Ramos (cell line): Measurements from ENCODE around the gene NEK1.

Experiments
- in situ Hi-C: fragments of 300-500 bp; cut with MboI; formaldehyde crosslinking; loops from one replicate; pipeline ENCODE4 v1.14.3; 2022; ENCODE audit warnings: low sequenced_read_pairs; ENCODE audit not compliant: unreplicated experiment

The NEK1 gene

DNA sequence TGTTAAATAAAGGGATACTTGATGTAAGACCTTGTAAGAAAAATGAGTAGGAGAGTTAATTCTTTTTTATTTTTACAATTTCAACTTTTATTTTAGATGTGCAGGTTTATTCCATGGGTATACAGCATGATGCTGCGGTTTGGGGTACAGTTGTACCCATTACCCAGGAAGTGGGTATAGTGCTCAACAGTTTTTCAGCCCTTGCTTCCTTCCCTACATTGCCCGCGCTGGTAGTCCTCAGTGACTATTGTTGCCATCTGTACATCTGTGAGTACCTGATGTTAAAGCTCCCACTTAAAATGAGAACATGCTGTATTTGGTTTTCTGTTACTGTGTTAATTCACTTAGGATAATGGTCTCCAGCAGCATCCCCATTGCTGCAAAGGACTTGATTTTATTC, 17.7 kb upstream of the NEK1 start:
- in situ Hi-C loops, result no loop called here

DNA sequence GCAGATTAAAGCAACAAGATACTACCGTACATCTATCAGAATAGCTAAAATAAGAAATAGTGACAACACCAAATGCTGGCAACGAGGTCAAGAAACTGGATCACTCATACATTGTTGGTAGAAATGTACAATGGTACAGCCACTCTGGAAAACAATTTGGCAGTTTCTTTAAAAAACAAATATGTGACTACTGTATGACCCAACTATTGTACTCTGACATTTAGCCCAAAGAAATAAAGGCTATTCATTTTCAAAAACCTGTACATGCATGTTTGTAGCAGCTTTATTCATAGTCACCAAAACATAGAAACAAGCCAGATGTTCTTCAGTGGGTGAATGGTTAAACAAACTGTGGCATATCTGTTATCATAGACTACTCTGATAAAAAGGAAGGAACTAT, 16.2 kb upstream of the NEK1 start:
- in situ Hi-C loops, result no loop called here

DNA sequence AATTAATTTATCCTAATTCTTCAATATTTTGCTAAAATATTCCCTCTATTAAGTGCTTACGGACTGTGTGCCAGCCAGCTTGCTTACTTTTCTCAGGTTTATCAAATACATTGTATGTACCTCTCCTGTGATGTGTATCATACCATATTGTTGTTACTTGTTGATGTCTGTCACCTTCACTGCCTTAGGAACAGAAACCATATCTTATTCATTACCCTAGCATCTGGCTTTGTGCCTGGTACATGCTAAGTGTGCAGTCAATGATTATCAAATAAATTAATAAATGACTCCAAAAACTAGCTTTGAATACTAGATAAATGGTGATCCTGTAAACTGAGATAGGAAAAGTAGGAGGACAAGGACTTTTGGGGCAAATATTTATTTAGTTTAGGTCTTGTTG, 14.9 kb upstream of the NEK1 start:
- in situ Hi-C loops, result no loop called here

DNA sequence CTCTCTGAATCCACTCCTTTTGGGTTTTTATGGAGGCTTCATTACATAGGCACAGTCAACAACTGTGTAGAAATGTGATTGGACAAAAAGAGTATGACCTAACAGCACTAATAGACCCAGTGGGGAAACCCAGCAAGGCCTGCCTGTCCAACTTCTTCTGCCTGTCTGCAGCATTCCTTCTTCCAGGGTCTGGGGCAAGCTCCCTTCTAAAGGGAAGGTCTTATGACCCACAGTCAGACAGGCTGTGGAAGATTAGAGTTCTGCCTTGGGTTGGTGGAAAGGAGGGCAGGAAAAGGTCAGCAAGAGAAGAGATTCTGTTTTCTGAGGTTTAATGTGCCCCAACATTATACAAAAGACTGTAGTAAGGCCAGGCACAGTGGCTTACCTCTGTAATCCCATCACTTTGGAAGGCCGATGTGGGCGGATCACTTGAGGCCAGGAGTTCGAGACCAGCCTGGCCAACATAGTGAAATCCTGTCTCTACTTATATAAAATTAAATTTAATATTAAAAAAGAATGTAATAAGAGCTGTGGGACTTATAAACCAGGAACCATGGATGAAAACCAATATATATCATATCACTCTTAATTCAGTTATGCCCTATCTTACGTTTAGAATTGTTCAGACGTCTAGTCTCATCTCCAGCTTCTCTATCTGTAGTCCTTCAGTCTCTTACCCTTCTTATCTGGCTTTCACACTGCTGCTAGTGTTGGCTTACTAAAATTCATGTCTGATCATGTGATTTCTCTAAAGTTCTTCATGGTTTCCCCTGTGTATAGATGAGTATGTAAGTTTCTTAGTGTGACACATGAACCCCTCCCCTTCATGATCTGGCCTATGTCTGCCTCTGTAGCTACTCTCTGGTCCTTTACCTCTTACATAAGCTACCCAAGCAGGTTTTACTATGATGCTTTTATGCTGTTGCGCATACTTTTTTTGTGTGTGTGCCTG, 14.2 kb upstream of the NEK1 start:
- in situ Hi-C loops, result no loop called here

DNA sequence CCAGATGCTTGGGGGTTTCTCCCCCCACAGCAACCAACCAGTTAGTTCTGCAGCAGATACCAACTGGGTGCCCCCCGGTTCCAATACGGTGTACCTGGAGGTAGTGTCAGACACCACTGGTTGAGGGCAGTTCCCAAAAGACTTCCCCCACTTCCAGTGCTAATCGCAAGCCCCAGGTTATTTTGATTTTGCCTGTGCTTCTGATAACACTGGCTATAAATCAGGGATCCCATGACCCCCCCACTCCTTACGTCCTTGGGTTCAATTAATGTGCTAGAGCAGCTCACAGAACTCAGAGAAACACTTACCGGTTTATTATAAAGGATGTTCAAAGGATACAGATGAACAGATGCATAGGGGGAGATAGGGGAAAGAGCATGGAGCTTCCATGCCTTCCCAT, 13.5 kb upstream of the NEK1 start:
- in situ Hi-C loops, result no loop called here

DNA sequence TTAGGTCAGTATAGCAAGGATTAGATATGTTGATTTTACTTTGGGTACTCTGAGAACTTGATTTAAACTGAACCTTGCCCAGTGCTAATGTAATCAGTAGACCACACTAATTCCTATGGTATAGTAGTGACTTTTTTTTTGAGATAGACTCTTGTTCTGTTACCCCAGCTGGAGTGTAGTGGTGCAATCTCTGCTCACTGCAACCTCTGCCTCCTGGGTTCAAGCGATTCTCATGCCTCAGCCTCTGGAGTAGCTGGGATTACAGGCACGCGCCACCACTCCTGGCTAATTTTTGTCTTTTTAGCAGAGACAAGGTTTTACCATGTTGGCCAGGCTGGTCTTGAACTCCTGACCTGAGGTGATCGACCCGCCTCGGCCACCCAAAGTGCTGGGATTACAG, 11.6 kb upstream of the NEK1 start:
- in situ Hi-C loops, result loop anchor here (25.0 kb wide), 1 partner anchor 413 kb away; the partner anchor contains the start of gene MFAP3L

DNA sequence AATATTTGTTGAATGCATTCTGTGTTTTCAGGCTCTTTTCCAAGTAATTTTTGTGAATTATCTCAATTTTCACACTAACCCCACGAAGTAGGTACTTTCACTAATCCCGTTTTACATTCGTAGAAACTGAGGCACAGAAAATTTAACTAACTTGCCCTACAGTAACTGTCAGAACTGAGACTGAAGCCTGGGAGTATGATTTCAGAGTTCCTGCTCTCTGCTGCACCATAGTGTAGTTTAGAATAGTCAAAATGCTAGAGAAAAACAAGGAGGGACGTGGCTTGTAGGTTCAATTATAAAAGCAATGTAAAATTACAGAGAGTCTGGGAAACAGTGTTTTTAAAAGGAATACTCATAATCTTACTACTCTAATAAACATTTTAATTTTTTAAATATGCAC, 10.2 kb upstream of the NEK1 start:
- in situ Hi-C loops, result loop anchor here (25.0 kb wide), 1 partner anchor 415 kb away; the partner anchor contains the start of gene MFAP3L

DNA sequence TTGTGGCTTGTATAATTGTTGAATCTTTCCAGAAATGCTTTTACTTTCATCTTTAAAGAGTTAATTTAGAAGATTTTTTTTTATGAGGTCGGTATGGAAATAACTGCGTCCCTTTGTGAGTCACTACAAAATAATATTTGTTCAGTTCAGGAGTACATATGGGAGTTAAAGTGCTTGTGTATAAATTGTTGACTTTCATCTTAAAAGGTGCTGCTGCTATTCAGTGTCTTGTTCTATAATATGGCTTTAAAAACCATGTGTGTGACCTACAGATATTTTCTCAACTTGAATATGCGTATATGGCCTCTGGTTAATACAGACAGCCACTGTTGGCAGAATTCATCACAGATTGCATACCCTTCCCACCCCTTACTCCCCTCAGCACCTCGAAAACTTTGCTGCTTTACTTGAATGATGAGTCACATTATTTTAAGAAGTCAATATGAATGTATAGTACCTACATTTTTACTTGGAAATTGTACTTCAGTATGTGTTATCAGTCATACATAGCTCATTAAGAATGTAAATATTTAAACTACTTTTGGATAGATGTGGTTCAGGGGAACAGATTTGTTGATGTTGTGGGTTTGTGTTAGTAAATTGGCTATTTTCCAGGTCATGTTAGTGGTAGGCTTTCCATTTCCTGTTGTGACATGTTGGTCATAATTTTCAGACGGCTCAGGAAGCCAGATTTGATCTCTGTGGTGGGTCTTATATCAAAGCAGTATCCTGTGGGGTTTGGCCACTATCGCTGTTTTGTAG, 9.5 kb upstream of the NEK1 start:
- in situ Hi-C loops, result loop anchor here (25.0 kb wide), 1 partner anchor 415 kb away; the partner anchor contains the start of gene MFAP3L

DNA sequence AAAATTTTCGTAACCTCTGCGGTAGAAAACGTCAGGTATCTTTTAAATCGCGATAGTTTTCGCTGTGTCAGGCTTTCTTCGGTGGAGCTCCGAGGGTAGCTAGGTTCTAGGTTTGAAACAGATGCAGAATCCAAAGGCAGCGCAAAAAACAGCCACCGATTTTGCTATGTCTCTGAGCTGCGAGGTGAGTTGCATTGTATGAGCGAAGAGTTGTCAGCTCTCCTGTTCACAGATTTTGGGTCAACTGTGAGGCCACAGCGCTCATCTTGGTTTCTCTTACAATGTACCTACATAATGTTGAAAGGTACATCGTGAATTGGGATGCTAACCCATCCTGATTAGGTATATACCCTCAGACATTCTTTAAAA, 8.5 kb upstream of the NEK1 start:
- in situ Hi-C loops, result loop anchor here (25.0 kb wide), 1 partner anchor 416 kb away; the partner anchor contains the start of gene MFAP3L

DNA sequence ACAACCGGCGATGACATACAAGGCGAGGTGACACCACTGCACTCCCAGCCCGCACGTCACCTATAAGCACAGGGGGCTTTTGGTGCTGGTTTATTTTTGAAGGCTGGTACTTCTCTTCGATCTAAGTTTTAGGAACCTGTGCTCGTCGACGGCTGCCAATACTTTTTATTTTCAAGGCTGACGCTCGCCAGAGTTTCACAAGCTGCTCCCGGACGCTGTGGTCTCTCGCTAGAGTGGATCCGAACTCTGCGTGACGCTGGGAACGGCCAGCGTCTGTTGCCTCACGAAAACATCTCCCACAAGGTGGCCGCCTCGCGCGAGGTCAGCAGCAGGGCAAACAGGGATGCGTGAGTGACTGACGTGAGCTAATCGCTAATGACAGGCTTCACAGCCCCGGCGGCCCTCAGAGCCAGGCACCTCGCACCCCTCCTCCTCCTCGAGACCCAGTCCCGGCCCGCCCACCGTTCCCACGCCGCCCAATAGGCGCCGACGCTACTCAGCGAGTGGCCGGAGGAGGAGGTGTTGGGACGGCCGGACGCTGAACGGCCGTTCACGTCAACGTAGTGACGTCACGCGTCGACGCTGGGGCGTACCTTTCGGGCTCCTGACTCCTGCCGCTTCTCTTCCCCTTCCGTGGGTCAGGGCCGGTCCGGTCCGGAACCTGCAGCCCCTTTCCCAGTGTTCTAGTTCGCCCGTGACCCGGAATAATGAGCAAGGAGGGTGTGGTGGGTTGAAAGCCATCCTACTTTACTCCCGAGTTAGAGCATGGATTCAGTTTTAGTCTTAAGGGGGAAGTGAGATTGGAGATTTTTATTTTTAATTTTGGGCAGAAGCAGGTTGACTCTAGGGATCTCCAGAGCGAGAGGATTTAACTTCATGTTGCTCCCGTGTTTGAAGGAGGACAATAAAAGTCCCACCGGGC, 7.8 kb upstream of the NEK1 start, which contains the start of gene CLCN3:
Gene CLCN3 (plus strand): TSS at position 621 of the 922 bp plus-strand sequence. CDS start 15,351 bp downstream, outside the sequence.
- in situ Hi-C loops, result loop anchor here (25.0 kb wide), 1 partner anchor 417 kb away; the partner anchor contains the start of gene MFAP3L

DNA sequence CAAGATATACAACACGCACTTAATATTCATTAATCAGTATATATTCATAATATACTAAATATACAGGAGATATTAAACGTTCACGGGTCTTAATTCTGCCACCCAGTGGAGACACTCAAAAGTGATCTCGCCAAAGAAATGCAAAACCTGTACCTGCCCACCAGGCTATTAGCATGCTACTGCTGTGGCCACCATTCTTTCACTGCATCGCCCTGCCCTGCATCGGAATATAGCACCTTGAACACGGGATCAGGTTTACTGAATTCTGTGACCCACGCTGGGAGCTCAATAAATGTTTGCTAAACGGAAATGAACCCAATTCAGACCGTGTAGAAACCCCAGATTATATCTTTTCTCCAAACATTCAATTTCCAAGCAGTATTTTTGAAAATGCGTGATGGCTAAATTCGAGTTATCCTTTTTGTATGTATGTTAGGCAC, 7.2 kb upstream of the NEK1 start:
- in situ Hi-C loops, result loop anchor here (25.0 kb wide), 1 partner anchor 418 kb away; the partner anchor contains the start of gene MFAP3L

DNA sequence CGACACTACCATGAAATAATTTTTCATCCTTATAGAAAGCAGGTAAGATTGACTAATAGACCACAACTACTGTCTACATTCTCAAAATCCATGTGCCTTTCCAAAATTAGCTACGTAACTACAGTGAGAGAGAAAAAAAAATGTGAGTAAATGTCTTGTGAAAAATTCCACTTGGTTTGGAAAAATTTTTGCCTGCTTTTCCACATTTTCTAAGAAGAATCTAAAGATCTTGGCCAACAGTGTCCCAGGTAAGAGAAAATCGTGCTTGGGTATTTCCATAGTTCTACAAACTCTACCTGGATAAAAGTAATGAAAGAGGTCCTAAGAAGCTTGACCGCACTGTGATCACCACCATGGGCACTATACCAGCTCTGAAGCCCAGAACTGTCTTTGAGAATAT, 6.6 kb upstream of the NEK1 start:
- in situ Hi-C loops, result loop anchor here (25.0 kb wide), 1 partner anchor 418 kb away; the partner anchor contains the start of gene MFAP3L

DNA sequence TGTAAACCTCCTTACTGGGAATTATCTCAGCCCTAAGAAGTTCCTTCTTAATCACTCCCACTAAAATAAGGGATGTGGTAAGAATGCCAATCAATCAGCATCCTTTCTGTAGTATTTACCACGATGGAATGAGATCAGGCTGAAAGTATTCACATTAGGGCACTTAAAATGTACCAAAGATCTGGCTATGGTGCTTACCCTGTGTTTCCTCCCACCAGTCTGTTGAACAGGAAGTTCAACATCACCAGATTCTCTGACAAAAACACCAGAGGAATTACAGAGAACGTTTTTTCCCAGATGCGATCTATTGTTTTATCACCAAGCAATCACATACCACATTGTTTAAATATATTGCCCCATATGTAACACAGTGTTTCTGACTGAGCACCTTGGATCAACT, 5.9 kb upstream of the NEK1 start:
- in situ Hi-C loops, result loop anchor here (25.0 kb wide), 1 partner anchor 419 kb away; the partner anchor contains the start of gene MFAP3L

DNA sequence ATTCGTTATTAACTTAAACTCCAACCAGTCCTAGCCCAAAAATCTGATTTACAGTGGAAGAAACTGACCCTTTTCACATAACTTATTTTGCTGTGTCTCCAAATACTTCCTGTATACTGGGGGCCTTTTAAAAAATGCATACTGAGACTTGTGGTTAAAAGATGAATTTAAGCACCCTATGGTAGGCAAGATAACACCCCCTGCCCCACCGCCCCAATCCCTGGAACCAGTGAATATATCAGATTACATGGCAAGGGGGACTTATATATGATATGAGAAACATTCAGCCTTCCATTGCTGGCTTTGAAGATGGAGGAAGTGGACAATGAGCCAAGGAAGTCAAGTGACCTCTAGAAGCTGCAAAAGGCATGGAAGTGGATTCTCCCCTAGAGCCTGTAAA, 4.9 kb upstream of the NEK1 start:
- in situ Hi-C loops, result loop anchor here (25.0 kb wide), 1 partner anchor 420 kb away; the partner anchor contains the start of gene MFAP3L

DNA sequence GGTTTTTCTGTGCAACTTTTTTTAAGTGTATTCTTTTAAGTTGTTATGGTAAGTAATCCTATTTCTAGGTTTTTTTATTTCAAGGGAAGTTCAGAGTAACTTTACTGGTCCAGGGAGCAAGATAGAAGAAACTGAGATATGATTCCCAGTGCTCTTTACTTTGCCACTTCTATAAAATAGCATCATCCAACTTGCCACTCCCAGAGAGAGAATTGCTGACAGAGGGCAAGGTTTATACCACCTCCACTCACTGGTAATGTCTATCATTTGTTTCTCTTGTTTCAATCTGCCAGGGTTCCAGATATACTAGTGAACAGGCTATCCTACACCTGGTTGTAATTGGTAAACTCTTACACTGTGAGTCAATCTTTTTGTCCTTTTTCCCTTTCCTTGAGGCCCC, 4.5 kb upstream of the NEK1 start:
- in situ Hi-C loops, result loop anchor here (25.0 kb wide), 1 partner anchor 420 kb away; the partner anchor contains the start of gene MFAP3L

DNA sequence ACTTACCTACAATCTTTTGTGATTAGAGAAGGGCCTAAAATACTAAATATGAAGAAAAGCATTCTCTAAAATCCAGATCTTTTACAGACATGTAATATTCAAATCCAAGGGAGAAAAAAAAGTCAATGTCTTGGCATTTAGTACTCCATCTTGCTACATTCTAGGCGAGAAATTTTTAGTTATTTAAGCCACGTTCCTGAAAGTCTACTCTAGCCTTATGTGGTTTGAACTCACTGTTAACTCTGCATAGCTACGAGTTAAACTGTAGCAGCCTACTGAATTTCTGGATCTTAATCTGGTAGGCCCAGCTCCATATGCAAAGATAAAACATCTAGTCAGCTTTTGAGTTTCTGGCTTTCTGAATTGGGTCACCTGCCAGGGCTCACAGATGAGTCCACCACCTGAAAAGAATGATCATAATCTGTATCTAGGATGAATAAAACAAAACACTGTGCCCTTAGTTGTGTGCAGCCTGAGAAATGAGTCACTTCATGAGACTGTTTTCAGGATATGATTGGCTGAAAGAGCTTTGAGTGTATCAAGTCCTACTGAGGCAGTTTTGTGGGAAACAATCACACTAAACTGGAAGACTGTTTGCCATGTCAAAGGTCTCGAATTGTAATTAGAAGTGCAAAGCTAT, 3.2 kb upstream of the NEK1 start:
- in situ Hi-C loops, result loop anchor here (25.0 kb wide), 1 partner anchor 422 kb away; the partner anchor contains the start of gene MFAP3L

DNA sequence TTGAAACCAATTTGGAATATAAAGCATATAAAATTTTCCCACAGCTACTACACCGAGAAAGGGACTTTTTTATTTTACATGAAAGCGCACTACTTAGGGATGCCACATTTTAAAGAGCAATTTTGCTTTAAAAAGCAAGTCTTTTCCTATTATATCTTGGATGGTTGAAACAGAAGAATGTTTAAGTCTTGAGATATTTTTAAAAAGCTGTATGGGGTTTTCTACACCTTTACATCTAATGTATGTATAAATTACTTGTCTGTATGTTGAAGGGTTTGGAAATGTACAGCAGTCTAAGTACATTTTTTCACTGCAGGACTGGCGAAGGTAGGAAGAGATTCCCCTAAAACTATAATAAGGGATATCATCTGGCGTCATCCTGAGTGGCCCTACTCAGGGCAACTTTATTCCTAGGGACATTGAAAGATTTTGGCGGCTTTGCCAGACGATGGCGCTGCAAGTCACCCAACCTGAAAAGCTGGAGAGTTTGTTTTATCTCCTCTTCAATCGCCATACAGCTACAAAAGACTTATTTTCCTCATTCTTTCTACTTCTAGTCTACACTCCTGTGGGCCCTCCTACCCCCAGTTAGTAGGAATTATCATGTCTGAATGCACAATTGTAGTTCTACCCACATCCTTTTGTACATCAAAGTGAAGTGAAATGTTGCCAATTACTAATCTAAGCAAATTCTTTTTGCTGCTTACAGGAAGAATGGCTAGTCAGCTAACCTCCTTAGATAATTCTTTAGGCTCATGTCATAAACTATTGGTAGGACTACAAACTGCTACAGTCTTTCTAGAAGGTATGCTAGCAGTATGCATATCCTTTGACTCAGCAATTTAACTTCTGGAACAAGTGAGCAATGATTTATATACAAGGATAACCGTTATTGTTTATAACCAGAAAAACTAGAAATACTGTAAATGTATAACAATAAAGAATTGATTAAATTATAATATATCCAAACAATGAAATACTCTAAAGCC, 782 bp upstream of the NEK1 start:
- in situ Hi-C loops, result loop anchor here (25.0 kb wide), 1 partner anchor 424 kb away; the partner anchor contains the start of gene MFAP3L
